Skeletal muscle tissue (tissue), 4 donors: ENCODE results near the gene SPACA9. TPM values are rescaled to one million over a fixed set of nuclear protein-coding genes. Genes with fewer than 3 reads are reported as not detected.

ENCODE experiments used
- H3K27ac ChIP-seq: one replicate; pipeline ENCODE4 v1.7.0; 2013; ENCODE audit warnings: mild to moderate bottlenecking, low read depth, low read length, inconsistent platforms
- H3K27me3 ChIP-seq, 3 donors: one replicate each; pipeline ENCODE4 v1.7.0; 2013; ENCODE audit warnings: low read length in 3 of 3; ENCODE audit not compliant: control insufficient read depth in 3 of 3, insufficient read depth in 3 of 3
- H3K36me3 ChIP-seq, 3 donors: one replicate each; pipeline ENCODE4 v1.7.0; 2013; ENCODE audit warnings: low read length in 3 of 3; ENCODE audit not compliant: control insufficient read depth in 3 of 3, insufficient read depth in 3 of 3
- H3K4me1 ChIP-seq, 3 donors: one replicate each; pipeline ENCODE4 v1.7.0; 2013; ENCODE audit warnings: low read length in 3 of 3, mild to moderate bottlenecking in 3 of 3; ENCODE audit not compliant: control insufficient read depth in 3 of 3, insufficient read depth in 3 of 3
- H3K4me3 ChIP-seq, 3 donors: one replicate each; pipeline ENCODE4 v1.7.0; 2013; ENCODE audit warnings: low read length in 3 of 3
- H3K9ac ChIP-seq, 3 donors: one replicate each; pipeline ENCODE4 v1.7.0; 2013; ENCODE audit warnings: low read length in 3 of 3, mild to moderate bottlenecking in 3 of 3, moderate library complexity in 2 of 3, low read depth in 1 of 3
- H3K9me3 ChIP-seq, 3 donors: one replicate each; pipeline ENCODE4 v1.7.0; 2013; ENCODE audit warnings: low read length in 3 of 3; ENCODE audit not compliant: control insufficient read depth in 3 of 3
- total RNA-seq: library from RNA; depleted of rRNA; stranded (reverse); fragments of >200 nt; gene quantifications from one replicate; pipeline ENCODE4 v1.2.3, GENCODE V29; 2014
- donor health status: Osteomylitis.

SPACA9 gene
- total RNA-seq, 1 donor from 2014 or later, result 1.0 TPM

GRCh38 chr9:132931178-132931735, 52.6 kb downstream of the SPACA9 start:
- Histone ChIP-seq H3K9ac (no peak overlapping the region), H3K36me3 (peaks cover 20 to 28% (median 27%) of the 10 kb centered on the region in 3 donors), H3K27ac (no peak overlapping the region), H3K4me3 (no peak overlapping the region), H3K27me3 (no peaks in the 10 kb centered on the region), H3K9me3 (no peaks in the 10 kb centered on the region), H3K4me1 (peaks cover 0 to 9% (median 4%) of the 10 kb centered on the region in 3 donors)

- peaks cover 5 to 12% (median 11%) of the 10 kb centered on the region in 3 donors for H3K4me1 ChIP-seq
- H3K4me3 ChIP-seq, result no peak overlapping the region
- H3K27me3 ChIP-seq, result no peaks in the 10 kb centered on the region
- no peak overlapping the region for H3K9ac ChIP-seq
- no peak overlapping the region for H3K27ac ChIP-seq
- H3K36me3 ChIP-seq, result peaks cover 3 to 11% (median 5%) of the 10 kb centered on the region in 3 donors
- no peaks in the 10 kb centered on the region for H3K9me3 ChIP-seq
Measured at GRCh38 chr9:132935026-132935425, 56.3 kb downstream of the SPACA9 start.

GRCh38 chr9:132937463-132937901, 58.8 kb downstream of the SPACA9 start:
- Histone ChIP-seq H3K27me3 (no peaks in the 10 kb centered on the region), H3K4me3 (no peak overlapping the region), H3K9ac (no peak overlapping the region), H3K4me1 (peaks cover 19 to 25% (median 20%) of the 10 kb centered on the region in 3 donors), H3K27ac (no peak overlapping the region), H3K9me3 (no peaks in the 10 kb centered on the region), H3K36me3 (peaks cover 3 to 11% (median 4%) of the 10 kb centered on the region in 3 donors)

GRCh38 chr9:132939169-132939568, 60.5 kb downstream of the SPACA9 start:
- Histone ChIP-seq H3K4me3 (no peak overlapping the region), H3K9me3 (no peaks in the 10 kb centered on the region), H3K27me3 (no peaks in the 10 kb centered on the region), H3K4me1 (peaks cover 31 to 35% (median 34%) of the 10 kb centered on the region in 3 donors), H3K9ac (no peak overlapping the region), H3K27ac (peak overlapping the region; percentile 6), H3K36me3 (peaks cover 0 to 4% (median 4%) of the 10 kb centered on the region in 3 donors)

Other genes with a start within 250 kb of the SPACA9 start
- 6.3 TPM for gene DDX31, start 208.9 kb upstream of the SPACA9 start, total RNA-seq
- gene GTF3C4, start 208.4 kb upstream of the SPACA9 start, total RNA-seq, result 12.5 TPM
- 0.52 TPM for gene AK8, start 614 bp upstream of the SPACA9 start, total RNA-seq
- gene TSC1, start 65.7 kb downstream of the SPACA9 start, total RNA-seq, result 23.0 TPM
- 1.0 TPM for gene GFI1B, start 99.8 kb downstream of the SPACA9 start, total RNA-seq
- gene GTF3C5, start 152.1 kb downstream of the SPACA9 start, total RNA-seq, result 28.2 TPM
- gene CEL, start 183.1 kb downstream of the SPACA9 start, total RNA-seq, result not detected
- gene RALGDS, start 242.3 kb downstream of the SPACA9 start, total RNA-seq, result 26.1 TPM